ENCODE measurements around the gene ARHGEF7. TPM values are rescaled to one million over a fixed set of nuclear protein-coding genes. Genes with fewer than 3 reads are reported as not detected.

Gene ARHGEF7
- total RNA-seq, 1 experiment from 2014 or later, result 46.2 TPM

GRCh38 chr13:111209613-111210012 lies 94.5 kb downstream of the ARHGEF7 start (continued):
- no peak for TF ChIP-seq FOSL1 (IDR thresholded peaks at IDR 0.05; ENCODE audit: low read depth)

- H3K4me2 ChIP-seq (ENCODE audit: low read length), result peak overlapping the region; percentile 45
- peaks cover 13% of the 10 kb centered on the region; the same call in 1 of the 2 replicates for H4K20me1 ChIP-seq (ENCODE audit: insufficient read depth)
- intact Hi-C loops (cut with micrococcal nuclease), result no loop called here
- H3K9me3 ChIP-seq (ENCODE audit: control insufficient read depth in 1 of 2, insufficient read depth in 1 of 2, low read depth in 1 of 2, low read length in 2 of 2), result no peaks in the 10 kb centered on the region
- peaks cover 95% of the 10 kb centered on the region for H3K79me2 ChIP-seq (ENCODE audit: insufficient read depth, low read length)
- ATAC-seq, result no peak
- H3K27ac ChIP-seq (ENCODE audit: low read depth, low read length), result no peak overlapping the region
- H3K27me3 ChIP-seq (ENCODE audit: insufficient read depth, low read length), result no peaks in the 10 kb centered on the region
- H3K36me3 ChIP-seq (ENCODE audit: control insufficient read depth in 1 of 2, insufficient read depth in 2 of 2, low read length in 2 of 2), result no peaks in the 10 kb centered on the region
- no peaks in the 10 kb centered on the region for H3K9me2 ChIP-seq (ENCODE audit: insufficient read depth)
- no TSS peak for BruUV-seq (replicated peaks)
- H2AFZ ChIP-seq (ENCODE audit: low read depth, low read length, poor library complexity, severe bottlenecking), result no peak overlapping the region
- peaks cover 10 to 24% of the 10 kb centered on the region in 2 experiments for H3K4me1 ChIP-seq (ENCODE audit: control insufficient read depth in 1 of 2, insufficient read depth in 2 of 2, low read length in 2 of 2)
- CTCF ChIA-PET, result no interaction called here
- H3K4me3 ChIP-seq (replicated peaks in 1 of 2; ENCODE audit: low read depth in 1 of 2, low read length in 2 of 2), result no peak overlapping the region
- peak overlapping the region; percentile 12; the same call in 1 of the 2 replicates for H3K9ac ChIP-seq (ENCODE audit: low read length)
- no peak for TF ChIP-seq EGR1 (IDR thresholded peaks at IDR 0.05; ENCODE audit: low read depth)
- TF ChIP-seq TCF7L2 (IDR thresholded peaks at IDR 0.05; ENCODE audit: borderline replicate concordance, extremely low read depth, insufficient read depth, insufficient read length), result no peak
- TF ChIP-seq REST (IDR thresholded peaks at IDR 0.05; ENCODE audit: low read depth), result no peak
- no peak for TF ChIP-seq MAX (IDR thresholded peaks at IDR 0.05)
- no peak for TF ChIP-seq CTCF (IDR thresholded peaks at IDR 0.05 in 2 of 3, conservative IDR thresholded peaks at IDR 0.05 in 1 of 3; ENCODE audit: borderline replicate concordance in 1 of 3, insufficient read depth in 1 of 3, low read depth in 2 of 3, low read length in 2 of 3)
- POLR2A ChIA-PET, result no interaction called here
- RAD21 ChIA-PET (ENCODE audit: low non-redundant PET in 1 of 2, low total read pairs in 2 of 2, uncharacterized antibody in 2 of 2, unreplicated experiment in 2 of 2), result no interaction called here
- DNase-seq (ENCODE audit: low read depth, low spot score), result no peak
These were observed 95.0 kb downstream of the ARHGEF7 start for GRCh38 chr13:111210091-111210490.
